OCI-LY1 (cell line): Measurements from ENCODE around the gene IL1RAPL1.

Experiments
- H2AFZ ChIP-seq: fragments of 200-600 bp; sonication (generic), shearing (Covaris generic); 2 replicates; pipeline ENCODE4 v1.6.0; 2014; ENCODE audit warnings: antibody characterized with exemption, mild to moderate bottlenecking, low read length
- H3F3A ChIP-seq: fragments of 200-600 bp; sonication (generic), shearing (Covaris generic); 2 replicates; pipeline ENCODE4 v1.6.0; 2014; ENCODE audit warnings: mild to moderate bottlenecking, antibody characterized with exemption, low read length, moderate library complexity; ENCODE audit not compliant: insufficient read depth
- H3K27ac ChIP-seq: fragments of 200-600 bp; sonication (generic); 2 replicates; pipeline ENCODE4 v1.5.1; 2014; ENCODE audit warnings: low read length, mixed run types, mild to moderate bottlenecking, low read depth; ENCODE audit not compliant: poor library complexity, severe bottlenecking
- H3K27me3 ChIP-seq: fragments of 200-600 bp; sonication (generic); 2 replicates; pipeline ENCODE4 v1.6.0; 2014; ENCODE audit warnings: antibody characterized with exemption, mild to moderate bottlenecking, low read length, moderate library complexity; ENCODE audit not compliant: insufficient read depth
- H3K36me3 ChIP-seq: fragments of 200-600 bp; sonication (generic); 2 replicates; pipeline ENCODE4 v1.6.1; 2014; ENCODE audit warnings: mild to moderate bottlenecking, antibody characterized with exemption, low read length, moderate library complexity, mixed read lengths; ENCODE audit not compliant: insufficient read depth
- H3K4me1 ChIP-seq: fragments of 200-600 bp; sonication (generic); 2 replicates; pipeline ENCODE4 v1.5.1; 2014; ENCODE audit warnings: mild to moderate bottlenecking, low read length, moderate library complexity; ENCODE audit not compliant: insufficient read depth, severe bottlenecking
- H3K4me2 ChIP-seq: fragments of 200-600 bp; sonication (generic), shearing (Covaris generic); 2 replicates; pipeline ENCODE4 v1.6.1; 2014; ENCODE audit warnings: low read length
- H3K4me3 ChIP-seq: fragments of 200-600 bp; sonication (generic); 2 replicates; pipeline ENCODE4 v1.5.1; 2014; ENCODE audit warnings: low read length, low read depth, mild to moderate bottlenecking, mixed read lengths; ENCODE audit not compliant: poor library complexity, severe bottlenecking
- H3K79me2 ChIP-seq: fragments of 200-600 bp; shearing (Covaris generic); 2 replicates; pipeline ENCODE4 v1.6.1; 2016; ENCODE audit warnings: mixed run types, low read length, mixed read lengths; ENCODE audit not compliant: insufficient read depth
- H3K9ac ChIP-seq: fragments of 200-600 bp; sonication (generic), shearing (Covaris generic); 2 replicates; pipeline ENCODE4 v1.6.1; 2014; ENCODE audit warnings: mild to moderate bottlenecking, low read length, mixed read lengths
- H3K9me2 ChIP-seq: fragments of 200-600 bp; sonication (generic), shearing (Covaris generic); 2 replicates; pipeline ENCODE4 v1.6.1; 2014; ENCODE audit warnings: low read depth, mild to moderate bottlenecking, low read length, mixed read lengths
- H3K9me3 ChIP-seq: fragments of 200-600 bp; shearing (Covaris generic); 2 replicates; pipeline ENCODE4 v1.6.1; 2014; ENCODE audit warnings: low read length, mixed read lengths
- H4K20me1 ChIP-seq: fragments of 200-600 bp; sonication (generic), shearing (Covaris generic); 2 replicates; pipeline ENCODE4 v1.6.0; 2016; ENCODE audit warnings: mild to moderate bottlenecking, low read length; ENCODE audit not compliant: insufficient read depth
- EZH2 ChIP-seq: fragments of 200-600 bp; sonication (generic), shearing (Covaris generic); IDR thresholded peaks from 2 replicates; pipeline ENCODE4 v1.8.0; 2017; ENCODE audit warnings: borderline replicate concordance, mixed run types, mild to moderate bottlenecking, antibody characterized with exemption, low read length, moderate library complexity, mixed read lengths
- TF ChIP-seq, protein P1 (sequence below): fragments of 200-600 bp; sonication (generic), shearing (Covaris generic); IDR thresholded peaks from 2 replicates; pipeline ENCODE4 v1.5.1; 2017; ENCODE audit warnings: mild to moderate bottlenecking, antibody characterized with exemption, low read length, moderate library complexity, mixed read lengths

Gene IL1RAPL1

GRCh38 chrX:28638775-28639174 lies 51.5 kb downstream of the IL1RAPL1 start:
- Histone ChIP-seq H3K9me2 (no peaks in the 10 kb centered on the region), H3K4me1 (no peaks in the 10 kb centered on the region), H3K27ac (no peak overlapping the region), H3K4me2 (no peak overlapping the region), H3K79me2 (no peaks in the 10 kb centered on the region), H4K20me1 (no peaks in the 10 kb centered on the region), H3K4me3 (no peak overlapping the region), H2AFZ (no peak overlapping the region), H3K36me3 (no peaks in the 10 kb centered on the region), H3F3A (no peaks in the 10 kb centered on the region), H3K9me3 (no peaks in the 10 kb centered on the region), H3K9ac (no peak overlapping the region), H3K27me3 (no peaks in the 10 kb centered on the region)
- no peak for TF ChIP-seq EZH2
- TF ChIP-seq, protein P1, sequence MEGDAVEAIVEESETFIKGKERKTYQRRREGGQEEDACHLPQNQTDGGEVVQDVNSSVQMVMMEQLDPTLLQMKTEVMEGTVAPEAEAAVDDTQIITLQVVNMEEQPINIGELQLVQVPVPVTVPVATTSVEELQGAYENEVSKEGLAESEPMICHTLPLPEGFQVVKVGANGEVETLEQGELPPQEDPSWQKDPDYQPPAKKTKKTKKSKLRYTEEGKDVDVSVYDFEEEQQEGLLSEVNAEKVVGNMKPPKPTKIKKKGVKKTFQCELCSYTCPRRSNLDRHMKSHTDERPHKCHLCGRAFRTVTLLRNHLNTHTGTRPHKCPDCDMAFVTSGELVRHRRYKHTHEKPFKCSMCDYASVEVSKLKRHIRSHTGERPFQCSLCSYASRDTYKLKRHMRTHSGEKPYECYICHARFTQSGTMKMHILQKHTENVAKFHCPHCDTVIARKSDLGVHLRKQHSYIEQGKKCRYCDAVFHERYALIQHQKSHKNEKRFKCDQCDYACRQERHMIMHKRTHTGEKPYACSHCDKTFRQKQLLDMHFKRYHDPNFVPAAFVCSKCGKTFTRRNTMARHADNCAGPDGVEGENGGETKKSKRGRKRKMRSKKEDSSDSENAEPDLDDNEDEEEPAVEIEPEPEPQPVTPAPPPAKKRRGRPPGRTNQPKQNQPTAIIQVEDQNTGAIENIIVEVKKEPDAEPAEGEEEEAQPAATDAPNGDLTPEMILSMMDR = no peak

GRCh38 chrX:28639451-28639850 lies 52.2 kb downstream of the IL1RAPL1 start:
- no peaks in the 10 kb centered on the region for H3F3A ChIP-seq
- H3K4me3 ChIP-seq = no peak overlapping the region
- H2AFZ ChIP-seq = no peak overlapping the region
- H3K9me2 ChIP-seq = no peaks in the 10 kb centered on the region
- no peaks in the 10 kb centered on the region for H3K36me3 ChIP-seq
- no peaks in the 10 kb centered on the region for H4K20me1 ChIP-seq
- H3K27me3 ChIP-seq = no peaks in the 10 kb centered on the region
- H3K9ac ChIP-seq = no peak overlapping the region
- no peak overlapping the region for H3K27ac ChIP-seq
- H3K9me3 ChIP-seq = no peaks in the 10 kb centered on the region
- H3K4me1 ChIP-seq = no peaks in the 10 kb centered on the region
- H3K4me2 ChIP-seq = no peak overlapping the region
- no peaks in the 10 kb centered on the region for H3K79me2 ChIP-seq
- TF ChIP-seq EZH2 = no peak
- TF ChIP-seq, protein P1 = no peak

DNA sequence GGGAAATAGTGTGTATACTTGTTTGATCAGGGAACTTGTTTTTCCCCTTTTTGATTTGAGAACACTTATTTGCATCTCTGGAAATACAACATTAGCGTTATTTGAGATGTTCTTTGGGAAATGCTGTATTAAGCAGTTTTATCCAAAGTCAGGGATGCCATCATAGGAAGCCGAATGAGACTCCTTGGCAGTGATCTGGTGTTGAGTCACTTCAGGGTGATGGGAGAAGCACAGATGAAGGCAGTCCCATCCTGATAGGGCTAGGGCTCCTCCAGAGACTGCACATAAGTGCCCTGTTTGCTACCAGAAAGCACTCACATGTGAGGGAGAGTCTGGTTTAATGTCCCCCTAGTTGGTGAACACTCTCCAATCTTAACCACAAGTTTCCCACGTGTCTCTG lies 62.3 kb downstream of the IL1RAPL1 start:
- Histone ChIP-seq H3K79me2 (no peaks in the 10 kb centered on the region), H3F3A (no peaks in the 10 kb centered on the region), H3K9ac (no peak overlapping the region), H3K9me3 (no peaks in the 10 kb centered on the region), H3K4me1 (no peaks in the 10 kb centered on the region), H3K27me3 (no peaks in the 10 kb centered on the region), H3K36me3 (no peaks in the 10 kb centered on the region), H3K4me3 (no peak overlapping the region), H4K20me1 (no peaks in the 10 kb centered on the region), H3K27ac (no peak overlapping the region), H2AFZ (no peak overlapping the region), H3K9me2 (no peaks in the 10 kb centered on the region), H3K4me2 (no peak overlapping the region)
- TF ChIP-seq EZH2 = no peak
- TF ChIP-seq, protein P1 = no peak
